ENCODE data around the gene ACSM2B.

GRCh38 chr16:20611350-20611902 is 35.3 kb upstream of the ACSM2B start:
- no peak for TF ChIP-seq CTCF (IDR thresholded peaks at IDR 0.05; ENCODE audit: low read length)
- TF ChIP-seq EZH2phosphoT487 (IDR thresholded peaks at IDR 0.05; ENCODE audit: low read length): no peak

All from MM.1S (cell line).